GM12873 (cell line): ENCODE measurements around the gene THADA.

Experiments used
- CTCF ChIP-seq: IDR thresholded peaks from 2 replicates; pipeline ENCODE4 v1.5.1; 2012; ENCODE audit warnings: low read depth, mild to moderate bottlenecking, moderate library complexity, low read length, control low read depth; ENCODE audit not compliant: insufficient read depth; ENCODE audit errors: missing control alignments

THADA gene

GRCh38 chr2:43379494-43379893 lies 216.3 kb downstream of the THADA start:
- no peak for TF ChIP-seq CTCF

DNA sequence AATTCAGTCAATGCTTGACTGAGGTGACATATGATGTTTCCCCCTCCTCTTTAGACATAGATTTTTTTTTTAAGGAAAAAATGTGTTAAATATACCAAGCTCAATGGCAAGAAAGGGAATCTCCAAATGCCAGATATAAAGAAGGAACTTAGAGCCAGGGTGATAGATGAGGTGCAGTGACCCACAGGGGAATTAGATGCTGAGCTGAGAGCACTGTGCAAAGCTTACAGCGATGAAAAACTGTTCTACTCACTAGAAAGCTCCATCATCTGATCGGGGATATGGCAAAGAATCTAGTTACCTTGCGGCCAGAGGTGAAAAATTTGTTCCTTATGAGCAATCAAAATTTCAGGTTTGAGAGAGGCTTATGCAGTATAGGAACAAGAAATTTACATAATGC lies 218.5 kb downstream of the THADA start:
- no peak for TF ChIP-seq CTCF

GRCh38 chr2:43376523-43377198 lies 219.2 kb downstream of the THADA start:
- no peak for TF ChIP-seq CTCF

- no peak for TF ChIP-seq CTCF
Measured at GRCh38 chr2:43375746-43376522, 219.9 kb downstream of the THADA start.

- TF ChIP-seq CTCF = no peak
Measured at GRCh38 chr2:43372416-43373081, 223.3 kb downstream of the THADA start.

GRCh38 chr2:43370705-43371104 lies 225.1 kb downstream of the THADA start:
- no peak for TF ChIP-seq CTCF

- no peak for TF ChIP-seq CTCF
Measured at GRCh38 chr2:43370146-43370545, 225.7 kb downstream of the THADA start.
